Sigmoid colon (tissue), 7 donors: Measurements from ENCODE around the gene OR52J3. TPM values are rescaled to one million over a fixed set of nuclear protein-coding genes. Genes with fewer than 3 reads are reported as not detected.

Experiments
- DNase-seq: peaks from one replicate; pipeline ENCODE4 v3.0.0-alpha.2; 2019
- H3K27ac ChIP-seq, 4 donors: fragments of 200-600 bp; sonication (generic); one replicate each; pipeline ENCODE4 v1.5.1; 2016 to 2019; ENCODE audit warnings: mild to moderate bottlenecking in 1 of 4
- H3K27me3 ChIP-seq, 3 donors: fragments of 200-600 bp; sonication (generic); one replicate each; pipeline ENCODE4 v1.5.1; 2019; ENCODE audit warnings: mild to moderate bottlenecking in 1 of 3
- H3K36me3 ChIP-seq, 4 donors: fragments of 200-600 bp; sonication (generic); one replicate each; pipeline ENCODE4 v1.5.1; 2016 to 2019
- H3K4me1 ChIP-seq, 4 donors: fragments of 200-600 bp; sonication (generic); one replicate each; pipeline ENCODE4 v1.5.1; 2017 to 2019
- H3K4me3 ChIP-seq, 4 donors: fragments of 200-600 bp; sonication (generic); one replicate each; pipeline ENCODE4 v1.5.1; 2017 to 2019; ENCODE audit warnings: mild to moderate bottlenecking in 2 of 4, moderate library complexity in 1 of 4
- H3K9me3 ChIP-seq, 4 donors: fragments of 200-600 bp in 3 of 4; sonication (generic) in 3 of 4; one replicate each; pipeline versions ENCODE4 v1.5.1 to v1.6.1; 2013 to 2019
- EP300 ChIP-seq, 4 donors: sonication (generic); formaldehyde crosslinking; IDR thresholded peaks; one replicate each; pipeline ENCODE4 v1.6.1; 2017; ENCODE audit warnings: antibody characterized with exemption in 4 of 4
- POLR2A ChIP-seq, 2 donors: fragments of 450-650 bp; IDR thresholded peaks; one replicate each; pipeline ENCODE4 v1.6.1; 2016; ENCODE audit warnings: antibody characterized with exemption in 2 of 2, mild to moderate bottlenecking in 2 of 2, moderate library complexity in 2 of 2
- POLR2AphosphoS5 ChIP-seq, 4 donors: sonication (generic); formaldehyde crosslinking; IDR thresholded peaks; one replicate each; pipeline ENCODE4 v1.6.1; 2017; ENCODE audit warnings: antibody characterized with exemption in 4 of 4
- WGBS, 2 donors: extraction: QIAGEN DNeasy Blood & Tissue Kit; methylation state at CpG; one replicate each; pipeline ENCODE4 v1.1.7; 2013; 5-methylcytosine and 5-hydroxymethylcytosine counted together
- intact Hi-C: fragments of 100-400 bp; cut with DNase I; formaldehyde crosslinking; loops from one replicate; pipeline ENCODE4 v1.15.1; 2023
- polyA plus RNA-seq, 3 donors: library from polyadenylated mRNA; stranded (reverse); fragments of 200-250 nt; gene quantifications; one replicate each; pipeline ENCODE4 v1.2.3, GENCODE V29; 2013
- total RNA-seq, 4 donors: library from RNA; depleted of rRNA; stranded (reverse); fragments of >200 nt; gene quantifications; one replicate each; pipeline ENCODE4 v1.1.0, GENCODE V29; 2016
- TF ChIP-seq, protein P1 (sequence below), 4 experiments: fragments of 450-650 bp in 3 of 4; fragments of 200-600 bp in 1 of 4; IDR thresholded peaks; one replicate each; pipeline ENCODE4 v1.5.1; 2016 to 2019; ENCODE audit warnings: antibody characterized with exemption in 4 of 4, mild to moderate bottlenecking in 3 of 4, moderate library complexity in 2 of 4
- donor health status: healthy with polysubstance abuse.
- donor health status: Bipolar disorder and iron deficiency.
- donor health status: healthy.

OR52J3 gene
- total and polyA plus RNA-seq, 7 donors: not detected

DNA sequence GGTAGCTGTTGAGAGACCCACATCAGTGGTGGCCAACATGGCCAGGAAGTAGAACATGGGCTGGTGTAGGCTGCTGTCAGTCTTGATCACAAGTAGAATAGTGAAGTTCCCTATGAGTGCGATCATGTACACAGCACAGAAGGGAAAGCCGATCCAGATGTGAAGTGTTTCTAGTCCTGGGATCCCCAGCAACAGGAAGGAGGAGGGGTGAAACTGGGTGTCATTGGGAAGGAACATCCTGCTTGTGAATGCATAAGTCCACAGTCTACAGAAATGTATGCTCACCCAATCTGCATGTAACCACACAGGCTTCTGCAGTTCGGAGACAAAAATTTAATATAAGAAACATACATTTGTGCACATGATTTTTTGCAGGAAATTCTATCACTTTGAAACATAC is 13.1 kb downstream of the OR52J3 start, which contains the start of gene OR52E2:
TSS of gene OR52E2 (minus strand) at position 237 of the 400 bp plus-strand sequence. CDS start at position 237, 0 bp downstream.
- Histone ChIP-seq H3K4me1 (no peaks in the 10 kb centered on the region), H3K27ac (no peak within 1 kb of the TSS), H3K36me3 (no peaks in the 10 kb centered on the region), H3K9me3 (no peaks in the 10 kb centered on the region), H3K27me3 (no peaks in the 10 kb centered on the region), H3K4me3 (no peak within 1 kb of the TSS)
- DNase-seq: no peak
- intact Hi-C loops: no loop called here
- 91 to 92% methylated on average over 3 of the region's 3 CpGs for WGBS, 2 donors
- TF ChIP-seq POLR2A (IDR thresholded peaks at IDR 0.05) (no peak), EP300 (IDR thresholded peaks at IDR 0.05) (no peak), POLR2AphosphoS5 (IDR thresholded peaks at IDR 0.05) (no peak)
- TF ChIP-seq, protein P1, sequence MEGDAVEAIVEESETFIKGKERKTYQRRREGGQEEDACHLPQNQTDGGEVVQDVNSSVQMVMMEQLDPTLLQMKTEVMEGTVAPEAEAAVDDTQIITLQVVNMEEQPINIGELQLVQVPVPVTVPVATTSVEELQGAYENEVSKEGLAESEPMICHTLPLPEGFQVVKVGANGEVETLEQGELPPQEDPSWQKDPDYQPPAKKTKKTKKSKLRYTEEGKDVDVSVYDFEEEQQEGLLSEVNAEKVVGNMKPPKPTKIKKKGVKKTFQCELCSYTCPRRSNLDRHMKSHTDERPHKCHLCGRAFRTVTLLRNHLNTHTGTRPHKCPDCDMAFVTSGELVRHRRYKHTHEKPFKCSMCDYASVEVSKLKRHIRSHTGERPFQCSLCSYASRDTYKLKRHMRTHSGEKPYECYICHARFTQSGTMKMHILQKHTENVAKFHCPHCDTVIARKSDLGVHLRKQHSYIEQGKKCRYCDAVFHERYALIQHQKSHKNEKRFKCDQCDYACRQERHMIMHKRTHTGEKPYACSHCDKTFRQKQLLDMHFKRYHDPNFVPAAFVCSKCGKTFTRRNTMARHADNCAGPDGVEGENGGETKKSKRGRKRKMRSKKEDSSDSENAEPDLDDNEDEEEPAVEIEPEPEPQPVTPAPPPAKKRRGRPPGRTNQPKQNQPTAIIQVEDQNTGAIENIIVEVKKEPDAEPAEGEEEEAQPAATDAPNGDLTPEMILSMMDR (IDR thresholded peaks at IDR 0.05): no peak

DNA sequence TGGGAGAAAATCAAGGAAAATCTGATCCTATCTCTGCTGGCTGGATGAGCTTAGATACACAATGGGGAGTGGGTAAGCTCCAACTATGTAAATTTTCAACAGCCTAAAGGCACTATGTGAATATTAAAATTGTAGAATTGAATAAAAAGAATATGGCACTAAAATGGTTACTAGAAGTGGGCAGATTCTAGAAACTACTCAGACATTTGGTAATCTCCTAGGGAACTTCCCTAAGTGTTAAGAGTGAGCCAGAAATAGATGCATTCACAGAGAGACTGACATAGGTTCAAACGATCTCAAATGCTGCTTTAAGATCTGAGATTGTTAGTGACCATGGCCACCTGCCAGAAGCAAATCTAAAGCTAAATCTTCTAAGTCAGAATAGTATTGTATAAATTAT is 18.7 kb downstream of the OR52J3 start:
- no peaks in the 10 kb centered on the region for H3K4me1 ChIP-seq
- no peak for DNase-seq
- intact Hi-C loops: no loop called here
- TF ChIP-seq POLR2AphosphoS5 (IDR thresholded peaks at IDR 0.05): no peak
- TF ChIP-seq EP300 (IDR thresholded peaks at IDR 0.05): no peak
- TF ChIP-seq, protein P1 (IDR thresholded peaks at IDR 0.05): no peak
- no peak for TF ChIP-seq POLR2A (IDR thresholded peaks at IDR 0.05)
- WGBS, 2 donors: 21 to 23% methylated on average over 1 of the region's 1 CpG
- no peaks in the 10 kb centered on the region for H3K9me3 ChIP-seq
- no peaks in the 10 kb centered on the region for H3K27me3 ChIP-seq
- H3K36me3 ChIP-seq: no peaks in the 10 kb centered on the region
- no peak overlapping the region for H3K27ac ChIP-seq
- no peak overlapping the region for H3K4me3 ChIP-seq

DNA sequence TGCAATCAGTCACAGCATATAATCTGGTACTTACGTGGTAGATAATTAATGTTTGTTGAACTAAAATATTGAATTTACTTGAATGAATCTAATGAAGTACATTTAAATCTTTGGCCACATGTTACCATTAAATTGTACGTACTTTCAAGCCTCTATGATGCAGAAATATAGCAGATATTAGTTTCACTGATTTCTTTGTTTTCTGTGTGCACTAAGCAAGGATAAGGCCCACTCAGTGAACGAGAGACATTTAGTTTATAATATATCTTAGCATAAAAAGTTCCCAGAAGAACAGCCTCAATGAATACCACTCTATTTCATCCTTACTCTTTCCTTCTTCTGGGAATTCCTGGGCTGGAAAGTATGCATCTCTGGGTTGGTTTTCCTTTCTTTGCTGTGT is 22.9 kb downstream of the OR52J3 start, which contains the start of gene OR52E1:
TSS of gene OR52E1 (plus strand) at position 301 of the 400 bp plus-strand sequence.
- H3K4me1 ChIP-seq: no peaks in the 10 kb centered on the region
- intact Hi-C loops: no loop called here
- no peak within 1 kb of the TSS for H3K27ac ChIP-seq
- 60 to 68% methylated on average over 3 of the region's 3 CpGs for WGBS, 2 donors
- H3K4me3 ChIP-seq: no peak within 1 kb of the TSS
- no peaks in the 10 kb centered on the region for H3K27me3 ChIP-seq
- no peaks in the 10 kb centered on the region for H3K36me3 ChIP-seq
- H3K9me3 ChIP-seq: no peaks in the 10 kb centered on the region
- no peak for TF ChIP-seq EP300 (IDR thresholded peaks at IDR 0.05)
- TF ChIP-seq, protein P1 (IDR thresholded peaks at IDR 0.05): no peak
- no peak for TF ChIP-seq POLR2A (IDR thresholded peaks at IDR 0.05)
- no peak for TF ChIP-seq POLR2AphosphoS5 (IDR thresholded peaks at IDR 0.05)
- no peak for DNase-seq

- TF ChIP-seq POLR2A (IDR thresholded peaks at IDR 0.05): no peak
- no peak for TF ChIP-seq POLR2AphosphoS5 (IDR thresholded peaks at IDR 0.05)
- TF ChIP-seq, protein P1 (IDR thresholded peaks at IDR 0.05): no peak
- TF ChIP-seq EP300 (IDR thresholded peaks at IDR 0.05): no peak
- H3K9me3 ChIP-seq: no peaks in the 10 kb centered on the region
- H3K36me3 ChIP-seq: no peaks in the 10 kb centered on the region
- H3K4me1 ChIP-seq: no peaks in the 10 kb centered on the region
- H3K27me3 ChIP-seq: no peaks in the 10 kb centered on the region
- WGBS, 2 donors: 51 to 69% methylated on average over 3 of the region's 3 CpGs
- no peak overlapping the region for H3K4me3 ChIP-seq
- intact Hi-C loops: no loop called here
- no peak overlapping the region for H3K27ac ChIP-seq
- no peak for DNase-seq
These were observed 25.5 kb downstream of the OR52J3 start for GRCh38 chr11:5071799-5072198.

DNA sequence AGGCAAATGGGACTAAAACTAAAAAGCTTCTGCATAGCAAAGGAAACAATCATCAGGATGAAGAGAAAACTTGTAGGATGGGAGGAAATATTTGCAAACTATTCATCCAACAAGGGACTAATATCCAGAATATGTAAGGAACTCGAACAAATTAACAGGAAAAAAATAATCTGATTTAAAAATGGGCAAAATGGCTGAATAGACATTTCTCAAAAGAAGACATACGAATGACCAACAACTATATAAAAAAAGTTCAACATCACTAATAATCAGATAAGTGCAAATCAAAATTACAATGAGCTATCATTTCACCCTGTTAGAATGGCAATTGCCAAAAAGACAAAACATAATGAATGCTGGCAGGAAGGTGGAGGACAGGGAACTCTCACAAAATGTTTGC is 35.1 kb downstream of the OR52J3 start:
- TF ChIP-seq, protein P1 (IDR thresholded peaks at IDR 0.05): no peak
- TF ChIP-seq EP300 (IDR thresholded peaks at IDR 0.05): no peak
- no peak for TF ChIP-seq POLR2A (IDR thresholded peaks at IDR 0.05)
- no peak for TF ChIP-seq POLR2AphosphoS5 (IDR thresholded peaks at IDR 0.05)
- no peak for DNase-seq
- Histone ChIP-seq H3K36me3 (no peaks in the 10 kb centered on the region), H3K4me3 (no peak overlapping the region), H3K4me1 (no peaks in the 10 kb centered on the region), H3K27me3 (no peaks in the 10 kb centered on the region), H3K27ac (no peak overlapping the region), H3K9me3 (no peaks in the 10 kb centered on the region)
- 71 to 75% methylated on average over 2 of the region's 2 CpGs for WGBS, 2 donors
- intact Hi-C loops: no loop called here
